GM12864 (cell line): Measurements from ENCODE around the gene AGPAT3.

Experiments
- DNase-seq: peaks from one replicate; pipeline ENCODE4 v3.0.0-alpha.2; 2011; ENCODE audit warnings: low read depth
- H3K4me3 ChIP-seq: 2 replicates; pipeline ENCODE4 v1.5.1; 2011; ENCODE audit warnings: mild to moderate bottlenecking, low read depth, low read length, control low read depth
- CTCF ChIP-seq: IDR thresholded peaks from 2 replicates; pipeline ENCODE4 v1.5.1; 2011; ENCODE audit warnings: low read depth, mild to moderate bottlenecking, moderate library complexity, low read length, control low read depth, inconsistent platforms; ENCODE audit errors: missing control alignments

The AGPAT3 gene

GRCh38 chr21:43944757-43945156 is 79.7 kb downstream of the AGPAT3 start:
- no peak for DNase-seq
- no peak overlapping the region for H3K4me3 ChIP-seq
- TF ChIP-seq CTCF: no peak

DNA sequence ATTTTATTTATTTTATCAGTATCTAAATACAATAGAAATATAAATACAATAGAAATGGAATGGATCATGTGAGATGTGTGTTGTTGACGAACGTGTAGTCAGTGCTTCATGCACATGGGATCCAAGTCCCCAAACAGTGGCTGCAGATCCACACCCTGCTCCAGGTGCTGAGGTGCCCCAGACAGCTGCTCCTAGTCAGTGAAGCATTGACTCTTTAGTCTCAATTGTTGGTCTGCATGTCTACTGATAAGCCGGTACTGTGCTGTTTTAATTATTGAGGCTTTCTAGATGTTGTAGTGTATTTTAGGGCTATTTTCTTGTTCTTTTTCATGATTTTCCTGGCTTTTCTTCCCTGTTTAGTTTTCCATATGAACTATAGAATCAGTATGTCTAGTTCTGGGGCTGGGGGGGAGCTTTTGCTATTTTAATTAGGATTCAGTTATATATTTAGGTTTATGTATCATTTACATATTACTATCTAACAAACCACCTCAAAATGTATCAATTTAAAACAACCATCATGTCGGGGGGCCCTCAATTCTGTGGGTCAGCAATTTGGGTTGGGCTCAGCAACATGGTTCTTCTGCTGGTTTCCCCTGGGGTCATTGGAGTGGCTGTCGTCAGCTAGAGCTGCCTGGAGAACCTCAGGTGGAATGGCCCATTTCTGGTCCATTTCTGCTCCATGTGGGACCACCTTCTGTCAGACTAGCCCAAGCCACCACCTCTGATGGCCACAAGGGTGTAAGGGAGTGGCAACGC is 83.9 kb downstream of the AGPAT3 start:
- no peak overlapping the region for H3K4me3 ChIP-seq
- no peak for TF ChIP-seq CTCF

DNA sequence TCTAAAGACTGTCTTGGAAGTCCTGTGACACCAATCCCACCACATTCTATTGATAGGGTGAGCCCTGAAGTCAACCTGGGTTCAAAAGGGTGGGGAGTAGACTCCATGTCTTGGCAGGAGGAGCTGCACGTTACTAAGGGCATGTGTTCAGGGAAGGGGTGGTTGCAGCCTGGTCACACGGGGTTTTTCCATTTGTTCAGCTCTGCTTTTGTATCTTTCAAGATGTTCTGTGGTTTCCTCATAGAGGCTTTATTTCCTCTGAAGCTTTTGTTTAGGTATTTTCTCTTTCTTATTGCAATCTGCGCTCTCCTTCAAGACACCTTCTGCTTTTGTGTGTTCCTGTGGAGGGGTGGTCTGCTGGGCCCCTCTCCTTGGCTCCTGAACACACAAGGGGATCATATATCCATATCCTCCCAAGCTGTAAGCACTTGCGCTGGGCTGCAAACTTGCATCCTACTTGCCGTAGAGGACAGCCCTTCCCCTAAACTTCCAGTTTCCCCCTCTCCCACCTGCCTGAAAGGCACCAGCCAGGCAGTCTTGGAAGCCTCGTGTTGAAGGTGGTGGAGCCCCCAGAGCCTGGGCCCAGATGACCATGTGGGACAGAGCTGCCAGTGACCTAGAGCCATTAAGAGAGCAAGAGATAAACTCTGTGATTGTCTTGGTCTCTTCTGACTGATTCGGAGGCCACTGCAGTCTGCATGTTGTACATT is 84.6 kb downstream of the AGPAT3 start:
- H3K4me3 ChIP-seq: no peak overlapping the region
- TF ChIP-seq CTCF: no peak
- no peak for DNase-seq

More for the DNA sequence above, 83.9 kb downstream of the AGPAT3 start:
- no peak for DNase-seq

DNA sequence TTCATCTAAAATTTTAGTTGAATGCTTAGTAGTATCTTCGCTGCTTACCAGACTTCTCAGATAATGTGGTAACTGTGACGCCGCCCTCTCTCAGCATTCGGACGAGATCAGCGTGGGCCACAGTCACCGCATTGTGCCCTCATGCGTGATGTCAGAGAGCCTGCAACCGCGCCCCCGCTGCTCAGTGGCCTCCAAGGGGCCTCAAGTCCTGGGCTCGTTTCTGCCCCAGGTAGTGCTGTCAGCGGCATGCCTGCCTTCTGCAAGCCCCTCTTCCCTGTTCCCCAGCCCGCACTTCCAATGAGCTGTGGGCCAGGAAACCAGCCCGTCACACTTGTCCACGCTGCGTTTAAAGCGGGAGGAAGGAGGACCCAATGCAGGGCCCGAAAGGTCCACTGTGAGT is 85.5 kb downstream of the AGPAT3 start:
- no peak overlapping the region for H3K4me3 ChIP-seq
- DNase-seq: no peak
- no peak for TF ChIP-seq CTCF

- H3K4me3 ChIP-seq: no peak overlapping the region
- no peak for TF ChIP-seq CTCF
- no peak for DNase-seq
Observed at GRCh38 chr21:43950936-43951335, 85.9 kb downstream of the AGPAT3 start.

GRCh38 chr21:43951911-43952703 is 87.1 kb downstream of the AGPAT3 start:
- no peak for TF ChIP-seq CTCF
- H3K4me3 ChIP-seq: no peak overlapping the region
- no peak for DNase-seq
